Stimulated activated naive CD8-positive, alpha-beta T cell treated with anti-CD3 and anti-CD28 coated beads, Interleukin-15, amount 100 ng/mL, for 72 hours (primary cell): Measurements from ENCODE around the gene BATF.
A peak's percentile ranks its signal among the peaks of the same experiment; 100 is the strongest.
"Not testable (repeated sequence)": the region's sequence is repeated elsewhere in the genome, so short reads cannot be mapped to it uniquely, and the experiment has no call there.

ENCODE experiments used
- ATAC-seq: fragments of 150-1000 bp; cut with Tn5 transposase; 2 replicates; pipeline ENCODE4 v1.10.0; 2021; ENCODE audit warnings: mild to moderate bottlenecking, moderate library complexity
- DNase-seq, 2 donors: peaks; one replicate each; pipeline ENCODE4 v3.0.0; 2021 to 2022
- H3K27ac Mint-ChIP-seq, 2 donors: one replicate each; pipeline ENCODE4 v1.8.0; 2022; ENCODE audit warnings: mild to moderate bottlenecking in 2 of 2, mixed read lengths in 2 of 2, moderate library complexity in 2 of 2
- H3K27me3 Mint-ChIP-seq: one replicate; pipeline ENCODE4 v1.8.0; 2022; ENCODE audit warnings: mixed read lengths
- H3K4me1 Mint-ChIP-seq: one replicate; pipeline ENCODE4 v1.8.0; 2022; ENCODE audit warnings: mild to moderate bottlenecking, mixed read lengths
- H3K4me3 Mint-ChIP-seq, 2 donors: one replicate each; pipeline ENCODE4 v1.8.0; 2022; ENCODE audit warnings: mild to moderate bottlenecking in 2 of 2, mixed read lengths in 2 of 2, moderate library complexity in 1 of 2
- H3K9me3 Mint-ChIP-seq, 2 donors: one replicate each; pipeline ENCODE4 v1.8.0; 2022; ENCODE audit warnings: mixed read lengths in 2 of 2

BATF gene

GRCh38 chr14:75522224-75522982 is at the start of gene BATF:
Gene BATF (plus strand): TSS chr14:75522469. CDS start chr14:75522683, 214 bp downstream.
- peak within 1 kb of the TSS; percentile 98 to 99 for H3K4me3 Mint-ChIP-seq
- peak within 1 kb of the TSS; percentile 98 to 100 for H3K27ac Mint-ChIP-seq
- ATAC-seq: peak; percentile 83
- peaks cover 76% of the 10 kb centered on the region for H3K4me1 Mint-ChIP-seq
- peak; percentile 67 to 75 for DNase-seq
- peaks cover 2% of the 10 kb centered on the region for H3K27me3 Mint-ChIP-seq
- H3K9me3 Mint-ChIP-seq: no peaks in the 10 kb centered on the region

- not testable (repeated sequence) for H3K9me3 Mint-ChIP-seq, ATAC-seq, H3K4me1 Mint-ChIP-seq, H3K27ac Mint-ChIP-seq, DNase-seq, H3K4me3 Mint-ChIP-seq
- peaks cover 14% of the 10 kb centered on the region for H3K27me3 Mint-ChIP-seq
These were observed 48.1 kb upstream of the BATF start for GRCh38 chr14:75474127-75474526.

- no peaks in the 10 kb centered on the region for H3K4me1 Mint-ChIP-seq
- H3K27me3 Mint-ChIP-seq: peaks cover 26% of the 10 kb centered on the region
- H3K9me3 Mint-ChIP-seq: no peaks in the 10 kb centered on the region
- H3K27ac Mint-ChIP-seq: no peak overlapping the region
- ATAC-seq (no peak), DNase-seq (no peak)
- H3K4me3 Mint-ChIP-seq: no peak overlapping the region
These were observed 45.8 kb upstream of the BATF start for GRCh38 chr14:75476274-75476995.

- peak overlapping the region; percentile 52 to 54 for H3K27ac Mint-ChIP-seq
- H3K4me3 Mint-ChIP-seq: no peak overlapping the region
- no peaks in the 10 kb centered on the region for H3K9me3 Mint-ChIP-seq
- DNase-seq (no peak), ATAC-seq (no peak)
- H3K27me3 Mint-ChIP-seq: peaks cover 29% of the 10 kb centered on the region
- no peaks in the 10 kb centered on the region for H3K4me1 Mint-ChIP-seq
These were observed 44.4 kb upstream of the BATF start for GRCh38 chr14:75477881-75478280.

- no peak for ATAC-seq
- Mint-ChIP-seq H3K4me1 (no peaks in the 10 kb centered on the region), H3K9me3 (no peaks in the 10 kb centered on the region), H3K27ac (no peak overlapping the region), H3K27me3 (peaks cover 36% of the 10 kb centered on the region), H3K4me3 (no peak overlapping the region)
- no peak for DNase-seq
These were observed 42.3 kb upstream of the BATF start for GRCh38 chr14:75479770-75480600.

- Mint-ChIP-seq H3K4me1 (peaks cover 17% of the 10 kb centered on the region), H3K4me3 (no peak overlapping the region), H3K27ac (no peak overlapping the region), H3K27me3 (peaks cover 46% of the 10 kb centered on the region), H3K9me3 (no peaks in the 10 kb centered on the region)
- DNase-seq (no peak), ATAC-seq (no peak)
These were observed 39.9 kb upstream of the BATF start for GRCh38 chr14:75482366-75482765.

GRCh38 chr14:75484711-75485429 is 37.4 kb upstream of the BATF start:
- Mint-ChIP-seq H3K27me3 (peaks cover 30% of the 10 kb centered on the region), H3K9me3 (no peaks in the 10 kb centered on the region), H3K4me3 (no peak overlapping the region), H3K4me1 (peaks cover 37% of the 10 kb centered on the region), H3K27ac (no peak overlapping the region)
- DNase-seq: no peak
- no peak for ATAC-seq

GRCh38 chr14:75486318-75486717 is 36.0 kb upstream of the BATF start:
- Mint-ChIP-seq H3K9me3 (no peaks in the 10 kb centered on the region), H3K27me3 (peaks cover 29% of the 10 kb centered on the region), H3K4me1 (peaks cover 37% of the 10 kb centered on the region), H3K27ac (no peak overlapping the region), H3K4me3 (no peak overlapping the region)
- DNase-seq (no peak), ATAC-seq (no peak)

- DNase-seq: peak; percentile 30 to 38
- H3K4me3 Mint-ChIP-seq: peak overlapping the region in 1 of 2 donors; percentile 25
- peak; percentile 95 for ATAC-seq
- no peak overlapping the region for H3K27ac Mint-ChIP-seq
- H3K9me3 Mint-ChIP-seq: no peaks in the 10 kb centered on the region
- H3K4me1 Mint-ChIP-seq: peaks cover 45% of the 10 kb centered on the region
- H3K27me3 Mint-ChIP-seq: peaks cover 25% of the 10 kb centered on the region
These were observed 35.1 kb upstream of the BATF start for GRCh38 chr14:75487155-75487671.

- Mint-ChIP-seq H3K4me1 (peaks cover 66% of the 10 kb centered on the region), H3K4me3 (no peak overlapping the region), H3K27ac (no peak overlapping the region), H3K27me3 (peaks cover 23% of the 10 kb centered on the region), H3K9me3 (no peaks in the 10 kb centered on the region)
- DNase-seq: no peak
- ATAC-seq: no peak
These were observed 32.8 kb upstream of the BATF start for GRCh38 chr14:75489480-75489837.

GRCh38 chr14:75491376-75491978 is 30.8 kb upstream of the BATF start:
- ATAC-seq (no peak), DNase-seq (no peak)
- Mint-ChIP-seq H3K27me3 (peaks cover 7% of the 10 kb centered on the region), H3K4me3 (no peak overlapping the region), H3K9me3 (no peaks in the 10 kb centered on the region), H3K4me1 (peaks cover 78% of the 10 kb centered on the region), H3K27ac (no peak overlapping the region)

GRCh38 chr14:75492832-75493591 is 29.3 kb upstream of the BATF start:
- H3K4me3 Mint-ChIP-seq: peak overlapping the region; percentile 8 to 47
- H3K27ac Mint-ChIP-seq: peak overlapping the region; percentile 40 to 75
- DNase-seq (no peak), ATAC-seq (no peak)
- peaks cover 83% of the 10 kb centered on the region for H3K4me1 Mint-ChIP-seq
- H3K9me3 Mint-ChIP-seq: no peaks in the 10 kb centered on the region
- peaks cover 7% of the 10 kb centered on the region for H3K27me3 Mint-ChIP-seq

- Mint-ChIP-seq H3K4me3 (peak overlapping the region in 1 of 2 donors; percentile 8), H3K27me3 (peaks cover 7% of the 10 kb centered on the region), H3K27ac (no peak overlapping the region), H3K4me1 (peaks cover 77% of the 10 kb centered on the region), H3K9me3 (no peaks in the 10 kb centered on the region)
- no peak for DNase-seq
- peak; percentile 15 for ATAC-seq
These were observed 28.6 kb upstream of the BATF start for GRCh38 chr14:75493592-75494087.

GRCh38 chr14:75494896-75495295 is 27.4 kb upstream of the BATF start:
- H3K9me3 Mint-ChIP-seq: no peaks in the 10 kb centered on the region
- ATAC-seq (no peak), DNase-seq (no peak)
- no peak overlapping the region for H3K4me3 Mint-ChIP-seq
- H3K27me3 Mint-ChIP-seq: peaks cover 7% of the 10 kb centered on the region
- peaks cover 72% of the 10 kb centered on the region for H3K4me1 Mint-ChIP-seq
- no peak overlapping the region for H3K27ac Mint-ChIP-seq
